SK-N-SH treated with all-trans-retinoic acid at 6 μM for 48 hours (cell line): ENCODE measurements around the gene BSN.

Source experiments
- BACH2 ChIP-seq: fragments of 250-450 bp; sonication (Bioruptor Pico); IDR thresholded peaks from 2 replicates; pipeline ENCODE4 v1.9.0; 2021; ENCODE audit warnings: mild to moderate bottlenecking, borderline replicate concordance
- ISL1 ChIP-seq: fragments of 250-450 bp; sonication (Bioruptor Pico); IDR thresholded peaks from 2 replicates; pipeline ENCODE4 v2.1.2; 2022; ENCODE audit warnings: mild to moderate bottlenecking, moderate library complexity
- OSR1 ChIP-seq: fragments of 250-450 bp; sonication (Bioruptor Pico); IDR thresholded peaks from 2 replicates; pipeline ENCODE4 v1.8.0; 2022; ENCODE audit warnings: moderate library complexity, mild to moderate bottlenecking, inconsistent platforms
- PATZ1 ChIP-seq: fragments of 250-450 bp; sonication (Bioruptor Pico); IDR thresholded peaks from 2 replicates; pipeline ENCODE4 v1.8.0; 2020; ENCODE audit warnings: mild to moderate bottlenecking, moderate library complexity, borderline replicate concordance
- POU6F1 ChIP-seq: fragments of 250-450 bp; sonication (Bioruptor Pico); IDR thresholded peaks from 2 replicates; pipeline ENCODE4 v1.8.0; 2021; ENCODE audit warnings: low read depth, mild to moderate bottlenecking, moderate library complexity, borderline replicate concordance
- PPARA ChIP-seq: fragments of 250-450 bp; sonication (Bioruptor Pico); IDR thresholded peaks from 2 replicates; pipeline ENCODE4 v1.5.0; 2020; ENCODE audit warnings: mild to moderate bottlenecking, borderline replicate concordance
- RARB ChIP-seq: fragments of 250-450 bp; sonication (Bioruptor Pico); IDR thresholded peaks from 2 replicates; pipeline ENCODE4 v1.8.0; 2021; ENCODE audit warnings: mild to moderate bottlenecking, moderate library complexity
- SNAI2 ChIP-seq: fragments of 250-450 bp; sonication (Bioruptor Pico); IDR thresholded peaks from 2 replicates; pipeline ENCODE4 v1.5.0; 2020; ENCODE audit warnings: mild to moderate bottlenecking, moderate library complexity
- TCF4 ChIP-seq: fragments of 250-450 bp; sonication (Bioruptor Pico); IDR thresholded peaks from 2 replicates; pipeline ENCODE4 v1.8.0; 2021; ENCODE audit warnings: mild to moderate bottlenecking, moderate library complexity, borderline replicate concordance
- TOX ChIP-seq: fragments of 250-450 bp; sonication (Bioruptor Pico); IDR thresholded peaks from 2 replicates; pipeline ENCODE4 v1.8.0; 2021; ENCODE audit warnings: mild to moderate bottlenecking, moderate library complexity, borderline replicate concordance
- ZC3H10 ChIP-seq: fragments of 250-450 bp; sonication (Bioruptor Pico); IDR thresholded peaks from 2 replicates; pipeline ENCODE4 v1.5.1; 2021; ENCODE audit warnings: mild to moderate bottlenecking, moderate library complexity
- ZFP3 ChIP-seq: fragments of 250-450 bp; sonication (Bioruptor Pico); IDR thresholded peaks from 2 replicates; pipeline ENCODE4 v1.5.0; 2020; ENCODE audit warnings: mild to moderate bottlenecking, moderate library complexity
- ZFP30 ChIP-seq: fragments of 450-650 bp; formaldehyde crosslinking; IDR thresholded peaks from 2 replicates; pipeline ENCODE4 v1.5.0; 2022; ENCODE audit warnings: mild to moderate bottlenecking, moderate library complexity

- TF ChIP-seq RARB (CRISPR knock-in tag) (no peak), TOX (CRISPR knock-in tag) (no peak), POU6F1 (CRISPR knock-in tag) (no peak), SNAI2 (no peak), ISL1 (CRISPR knock-in tag) (no peak), BACH2 (no peak), PATZ1 (no peak), PPARA (no peak), ZC3H10 (no peak), ZFP3 (CRISPR knock-in tag) (no peak), TCF4 (CRISPR knock-in tag) (no peak), ZFP30 (CRISPR knock-in tag) (no peak), OSR1 (CRISPR knock-in tag) (no peak)
Observed at GRCh38 chr3:49657208-49657915, 103.1 kb downstream of the BSN start.
